GM21723 (cell line): ENCODE measurements around the gene ERC2.

Experiments used
- ATAC-seq: cut with Tn5 transposase; IDR thresholded peaks from one replicate; pipeline ENCODE4 v1.9.1; 2021; ENCODE audit warnings: mild to moderate bottlenecking, moderate library complexity; ENCODE audit not compliant: unreplicated experiment

The ERC2 gene

GRCh38 chr3:55636300-55637195 is 831.7 kb downstream of the ERC2 start:
- no peak for ATAC-seq

- ATAC-seq: no peak
Measured at GRCh38 chr3:55634345-55634744, 833.9 kb downstream of the ERC2 start.

- ATAC-seq: no peak
Measured at GRCh38 chr3:55633333-55633732, 834.9 kb downstream of the ERC2 start.

GRCh38 chr3:55631766-55632331 is 836.4 kb downstream of the ERC2 start:
- no peak for ATAC-seq

GRCh38 chr3:55630921-55631299 is 837.4 kb downstream of the ERC2 start:
- ATAC-seq: no peak

GRCh38 chr3:55630280-55630920 is 837.9 kb downstream of the ERC2 start:
- no peak for ATAC-seq

- ATAC-seq: no peak
Measured at GRCh38 chr3:55629432-55629831, 838.8 kb downstream of the ERC2 start.

- no peak for ATAC-seq
Measured at GRCh38 chr3:55626279-55626665, 842.0 kb downstream of the ERC2 start.

GRCh38 chr3:55624238-55624637 is 844.0 kb downstream of the ERC2 start:
- ATAC-seq: no peak

- ATAC-seq: no peak
Measured at GRCh38 chr3:55623786-55624185, 844.5 kb downstream of the ERC2 start.

GRCh38 chr3:55622733-55623132 is 845.5 kb downstream of the ERC2 start:
- ATAC-seq: no peak

GRCh38 chr3:55622116-55622515 is 846.2 kb downstream of the ERC2 start:
- no peak for ATAC-seq

- ATAC-seq: no peak
Measured at GRCh38 chr3:55621648-55622047, 846.6 kb downstream of the ERC2 start.

- ATAC-seq: no peak
Measured at GRCh38 chr3:55621026-55621422, 847.2 kb downstream of the ERC2 start.

- peak; percentile 63 for ATAC-seq
Measured at GRCh38 chr3:55620351-55621025, 847.8 kb downstream of the ERC2 start.

- ATAC-seq: peak; percentile 70
Measured at GRCh38 chr3:55619046-55619808, 849.0 kb downstream of the ERC2 start.

- ATAC-seq: no peak
Measured at GRCh38 chr3:55617385-55617784, 850.9 kb downstream of the ERC2 start.

GRCh38 chr3:55616803-55617202 is 851.5 kb downstream of the ERC2 start:
- ATAC-seq: no peak

GRCh38 chr3:55615694-55616295 is 852.5 kb downstream of the ERC2 start:
- no peak for ATAC-seq

- no peak for ATAC-seq
Measured at GRCh38 chr3:55615039-55615693, 853.1 kb downstream of the ERC2 start.
